K562 (cell line): ENCODE results near the gene ANKS3. TPM values are rescaled to one million over a fixed set of nuclear protein-coding genes. Genes with fewer than 3 reads are reported as not detected.

Source experiments
- ATAC-seq: fragments of 200-7000 bp; cut with Tn5 transposase; 3 replicates; pipeline ENCODE4 v1.9.1; 2020; ENCODE audit warnings: moderate library complexity
- BruUV-seq: library from RNA; stranded (reverse); fragments of 400-500 nt; replicated peaks from 2 replicates; lab custom pipeline; 2021; lab: Mats Ljungman, UMichigan
- CTCF ChIA-PET: fragments of 300-600 bp; formaldehyde crosslinking; extraction: SDS; loops from one replicate; lab custom pipeline; 2021; ENCODE audit warnings: low intra/inter-chr PET ratio; lab: Yijun Ruan, JAX
- POLR2A ChIA-PET: fragments of 300-600, 350-650 bp; sonication (Branson Sonifier 250); formaldehyde crosslinking; extraction: SDS; loops from one replicate; lab custom pipeline; 2021; ENCODE audit warnings: antibody characterized with exemption, inconsistent platforms; lab: Yijun Ruan, JAX
- DNase-seq, 4 experiments: peaks; one replicate each; pipeline versions ENCODE4 v3.0.0 to v3.0.0-alpha.2; 2011 to 2018; ENCODE audit warnings: low spot score in 3 of 4, mixed read lengths in 3 of 4; ENCODE audit errors: extremely low read depth in 1 of 4
- FAIRE-seq: peaks from 2 replicates; lab custom pipeline; 2011; peaks lifted over from hg19 to GRCh38; lab: Jason Lieb, UNC
- H2AFZ ChIP-seq: 2 replicates; pipeline ENCODE4 v1.6.0; 2011; ENCODE audit warnings: low read depth, low read length, control low read depth, inconsistent platforms
- H3K27ac ChIP-seq: fragments of 200-600 bp; 3 replicates; pipeline ENCODE4 v1.8.0; 2011; ENCODE audit warnings: low read depth, mild to moderate bottlenecking, control low read depth, inconsistent platforms, low read length, moderate library complexity, mixed read lengths; ENCODE audit errors: extremely low read depth
- H3K27me3 ChIP-seq, 2 experiments: fragments of 300-600 bp in 1 of 2; 2 replicates in 1 of 2; 3 replicates in 1 of 2; pipeline versions ENCODE4 v1.6.0 to v1.8.0; 2011; ENCODE audit warnings: inconsistent platforms in 2 of 2, low read length in 2 of 2, mild to moderate bottlenecking in 1 of 2, mixed read lengths in 1 of 2, moderate library complexity in 1 of 2; ENCODE audit not compliant: control insufficient read depth in 2 of 2, insufficient read depth in 2 of 2
- H3K36me3 ChIP-seq: fragments of 300-600 bp; 3 replicates; pipeline ENCODE4 v1.8.0; 2011; ENCODE audit warnings: mild to moderate bottlenecking, low read length, inconsistent platforms; ENCODE audit not compliant: control insufficient read depth, insufficient read depth
- H3K4me1 ChIP-seq, 2 experiments: fragments of 200-600 bp in 1 of 2; replicated peaks in 1 of 2; 2 replicates in 1 of 2; 3 replicates in 1 of 2; pipeline versions ENCODE4 v1.5.1 to v1.8.0; 2011; ENCODE audit warnings: inconsistent platforms in 2 of 2, low read length in 2 of 2, mild to moderate bottlenecking in 1 of 2, mixed read lengths in 1 of 2, moderate library complexity in 1 of 2; ENCODE audit not compliant: control insufficient read depth in 2 of 2, insufficient read depth in 2 of 2
- H3K4me2 ChIP-seq: 2 replicates; pipeline ENCODE4 v1.6.1; 2011; ENCODE audit warnings: low read length, control low read depth, inconsistent platforms, mixed read lengths; ENCODE audit not compliant: insufficient read depth
- H3K4me3 ChIP-seq: fragments of 200-600 bp; sonication (generic), shearing (Covaris generic); 2 replicates; pipeline ENCODE4 v1.5.1; 2016; ENCODE audit warnings: control low read depth, inconsistent platforms
- H3K79me2 ChIP-seq: fragments of 200-600 bp; 3 replicates; pipeline ENCODE4 v1.8.0; 2011; ENCODE audit warnings: low read length, inconsistent platforms; ENCODE audit not compliant: control insufficient read depth, insufficient read depth
- H3K9ac ChIP-seq, 2 experiments: 2 replicates each; pipeline versions ENCODE4 v1.6.0 to v1.6.1; 2011; ENCODE audit warnings: low read depth in 2 of 2, low read length in 2 of 2, control low read depth in 1 of 2, inconsistent platforms in 1 of 2, mild to moderate bottlenecking in 1 of 2, mixed read lengths in 1 of 2; ENCODE audit not compliant: insufficient read depth in 1 of 2
- H3K9me1 ChIP-seq: one replicate; pipeline ENCODE4 v1.6.0; 2011; ENCODE audit warnings: inconsistent platforms, mild to moderate bottlenecking, low read length, moderate library complexity; ENCODE audit not compliant: control insufficient read depth, insufficient read depth
- H3K9me3 ChIP-seq: replicated peaks from 2 replicates; pipeline ENCODE4 v1.5.1; 2011; ENCODE audit warnings: low read depth, low read length, inconsistent platforms; ENCODE audit not compliant: control insufficient read depth, insufficient read depth
- H4K20me1 ChIP-seq: replicated peaks from 2 replicates; pipeline ENCODE4 v1.6.1; 2011; ENCODE audit warnings: low read length, inconsistent platforms, mixed read lengths; ENCODE audit not compliant: control insufficient read depth, insufficient read depth
- BCLAF1 ChIP-seq, 2 experiments: fragments of 450-650 bp in 1 of 2; IDR thresholded peaks; 2 replicates each; pipeline ENCODE4 v1.6.1; 2011 to 2017; ENCODE audit warnings: low read depth in 2 of 2, antibody characterized with exemption in 1 of 2, borderline replicate concordance in 1 of 2, low read length in 1 of 2, mild to moderate bottlenecking in 1 of 2, mixed read lengths in 1 of 2; ENCODE audit not compliant: control insufficient read depth in 1 of 2
- CBX1 ChIP-seq: sonication (generic); IDR thresholded peaks from 2 replicates; pipeline ENCODE4 v1.6.1; 2016; ENCODE audit warnings: antibody characterized with exemption, low read depth, mild to moderate bottlenecking
- DDX20 ChIP-seq: fragments of 450-650 bp; IDR thresholded peaks from 2 replicates; pipeline ENCODE4 v1.6.1; 2016; ENCODE audit warnings: missing genetic modification characterization, low read depth, mild to moderate bottlenecking, missing compliant biosample characterization, moderate library complexity
- GTF3C2 ChIP-seq: IDR thresholded peaks from 3 replicates; pipeline ENCODE4 v1.6.1; 2011; ENCODE audit warnings: borderline replicate concordance, mild to moderate bottlenecking, moderate library complexity; ENCODE audit not compliant: insufficient read length; ENCODE audit errors: extremely low read depth
- KDM2B ChIP-seq: fragments of 250-450 bp; sonication (Bioruptor Pico); IDR thresholded peaks from 2 replicates; pipeline ENCODE4 v1.8.0; 2021; ENCODE audit warnings: mild to moderate bottlenecking, moderate library complexity
- MLLT1 ChIP-seq, 2 experiments: fragments of 450-650 bp; IDR thresholded peaks; 2 replicates each; pipeline ENCODE4 v1.6.1; 2016
- PHF20 ChIP-seq: fragments of 450-650 bp; IDR thresholded peaks from 2 replicates; pipeline ENCODE4 v1.6.1; 2018; ENCODE audit not compliant: partially characterized antibody
- SAFB2 ChIP-seq: fragments of 200-400 bp; formaldehyde crosslinking; IDR thresholded peaks from 2 replicates; pipeline ENCODE4 v1.6.1; 2018; ENCODE audit warnings: borderline replicate concordance, low read length, low read depth, moderate library complexity; ENCODE audit not compliant: severe bottlenecking
- ZBTB9 ChIP-seq: fragments of 450-650 bp; formaldehyde crosslinking; IDR thresholded peaks from 2 replicates; pipeline ENCODE4 v1.4.0; 2020; ENCODE audit warnings: mild to moderate bottlenecking, moderate library complexity
- ZNF311 ChIP-seq: fragments of 250-450 bp; sonication (Bioruptor Pico); IDR thresholded peaks from 2 replicates; pipeline ENCODE4 v1.4.0; 2020; ENCODE audit warnings: mild to moderate bottlenecking, moderate library complexity
- ZNF316 ChIP-seq: fragments of 450-650 bp; IDR thresholded peaks from 2 replicates; pipeline ENCODE4 v1.6.1; 2016
- WGBS: fragments of 100-300 bp; shearing (Covaris generic); methylation state at CpG from one replicate; pipeline ENCODE4 v1.1.6; 2016; ENCODE audit warnings: low coverage, mixed read lengths; ENCODE audit not compliant: insufficient coverage; ENCODE audit errors: missing lambda C conversion rate; 5-methylcytosine and 5-hydroxymethylcytosine counted together
- in situ Hi-C: fragments of 300-500 bp; cut with MboI; formaldehyde crosslinking; loops from 4 replicates; pipeline ENCODE4 v1.15.0; 2018; ENCODE audit warnings: inconsistent platforms, mixed read lengths
- intact Hi-C: fragments of 100-400 bp; cut with micrococcal nuclease; formaldehyde crosslinking; loops from 2 replicates; pipeline ENCODE4 v1.14.2; 2022
- polyA plus RNA-seq, 8 experiments: library from polyadenylated mRNA; depleted of rRNA in 4 of 8; stranded (reverse) in 5 of 8; unstranded in 3 of 8; fragments of >200 nt; fragmentation: Nextera tagmentation in 2 of 8; fragmentation: Illumina TruSeq in 1 of 8; extraction: Ambion mirVana in 2 of 8; extraction: Trizol in 1 of 8; gene quantifications; 2 replicates each; pipeline versions ENCODE4 v1.2.1 to v1.2.3, GENCODE V29; 2011 to 2014; ENCODE audit warnings: inconsistent platforms in 1 of 8, missing spikeins in 1 of 8
- total RNA-seq, 7 experiments: library from RNA; depleted of rRNA in 6 of 7; stranded (reverse); fragments of >200 nt in 6 of 7; fragmentation: Illumina TruSeq in 2 of 7; extraction: Trizol in 2 of 7; gene quantifications; 2 replicates each; pipeline versions ENCODE4 v1.2.1 to v1.2.3, GENCODE V29; 2011 to 2021; ENCODE audit warnings: low replicate concordance in 1 of 7

Gene ANKS3
- total and polyA plus RNA-seq, 9 of the 15 experiments (the other 6 are each of a cell fraction or from before 2014, with no cell fraction given): 0.43 to 25.7 (median 14.8) TPM

GRCh38 chr16:4755687-4756086, 21.6 kb upstream of the ANKS3 start:
- POLR2A ChIA-PET: interaction anchor here (1.6 to 2.2 kb wide), 2 partner anchors 11 to 13 kb away, joined by 4 to 9 read pairs; no protein-coding TSS in a partner anchor
- TF ChIP-seq ZNF316: no peak
- no peak for TF ChIP-seq ZBTB9
- no peak for TF ChIP-seq KDM2B (CRISPR knock-in tag)
- TF ChIP-seq DDX20 (tag): no peak
- no peak for TF ChIP-seq GTF3C2
- no peak for TF ChIP-seq BCLAF1 (IDR thresholded peaks at IDR 0.05; ENCODE audit: borderline replicate concordance in 1 of 2, control insufficient read depth in 1 of 2, low read depth in 2 of 2, low read length in 1 of 2)
- peak; percentile 50 for TF ChIP-seq PHF20
- no peak for TF ChIP-seq MLLT1 (IDR thresholded peaks at IDR 0.05)
- TF ChIP-seq CBX1: peak; percentile 68; the same call in 1 of the 2 replicates
- TF ChIP-seq SAFB2: no peak
- TF ChIP-seq ZNF311 (CRISPR knock-in tag): no peak

More at GRCh38 chr16:4755687-4756086, 21.6 kb upstream of the ANKS3 start:
- H3K9me1 ChIP-seq: no peaks in the 10 kb centered on the region
- no peak overlapping the region for H3K9ac ChIP-seq
- peaks cover 0 to 2% of the 10 kb centered on the region in 2 experiments; a peak in 1 of 5 replicates for H3K4me1 ChIP-seq
- BruUV-seq: no TSS peak
- in situ Hi-C loops: no loop called here
- H3K9me3 ChIP-seq: peaks cover 11% of the 10 kb centered on the region
- FAIRE-seq: no peak
- DNase-seq: no peak
- no peak overlapping the region for H3K4me3 ChIP-seq
- no peaks in the 10 kb centered on the region; the same call in 2 of the 3 replicates for H3K79me2 ChIP-seq
- peaks cover 81% of the 10 kb centered on the region for H3K36me3 ChIP-seq
- intact Hi-C loops: no loop called here
- no peak for ATAC-seq
- H3K27me3 ChIP-seq: no peaks in the 10 kb centered on the region
- H3K27ac ChIP-seq: no peak overlapping the region
- 89% methylated on average over 6 of the region's 6 CpGs for WGBS
- H4K20me1 ChIP-seq: no peaks in the 10 kb centered on the region
- H3K4me2 ChIP-seq: no peak overlapping the region
- no peak overlapping the region for H2AFZ ChIP-seq
- CTCF ChIA-PET: no interaction called here
